HUDEP-2 (cell line): ENCODE data around the gene RPH3AL.
"Not testable (repeated sequence)": the region's sequence is repeated elsewhere in the genome, so short reads cannot be mapped to it uniquely, and the experiment has no call there.

Source experiments
- DNase-seq, 76 experiments: peaks; one replicate each; lab custom pipeline; 2025; ENCODE audit not compliant: unreplicated experiment in 76 of 76; lab: John Stamatoyannopoulos, UW

Gene RPH3AL

GRCh38 chr17:185445-186138 lies 167.0 kb downstream of the RPH3AL start:
- no peak for DNase-seq

GRCh38 chr17:183021-183420 lies 169.6 kb downstream of the RPH3AL start:
- no peak for DNase-seq

- DNase-seq, result no peak
Measured at GRCh38 chr17:182050-182751, 170.4 kb downstream of the RPH3AL start.

- DNase-seq, result no peak
Measured at GRCh38 chr17:181245-182049, 171.2 kb downstream of the RPH3AL start, which contains the start of gene DOC2B. DOC2B (minus strand) TSS chr17:181650; CDS start chr17:181479, 171 bp downstream.

GRCh38 chr17:180381-181244 lies 172.0 kb downstream of the RPH3AL start:
- no peak for DNase-seq

GRCh38 chr17:179781-180380 lies 172.7 kb downstream of the RPH3AL start:
- DNase-seq, result no peak

GRCh38 chr17:179066-179432 lies 173.6 kb downstream of the RPH3AL start:
- peak in 53 of 76 experiments; percentile 0 to 73 (median 29) for DNase-seq

- DNase-seq, result no peak
Measured at GRCh38 chr17:178292-179065, 174.1 kb downstream of the RPH3AL start.

- no peak for DNase-seq
Measured at GRCh38 chr17:177762-178161, 174.8 kb downstream of the RPH3AL start.

GRCh38 chr17:177155-177554 lies 175.5 kb downstream of the RPH3AL start:
- DNase-seq, result no peak

- no peak for DNase-seq
Measured at GRCh38 chr17:173166-173911, 179.3 kb downstream of the RPH3AL start.

GRCh38 chr17:172401-172800 lies 180.2 kb downstream of the RPH3AL start:
- DNase-seq, result no peak

- DNase-seq, result no peak
Measured at GRCh38 chr17:171871-172270, 180.7 kb downstream of the RPH3AL start.

GRCh38 chr17:170130-170670 lies 182.4 kb downstream of the RPH3AL start:
- no peak for DNase-seq

GRCh38 chr17:168614-169013 lies 184.0 kb downstream of the RPH3AL start:
- DNase-seq, result not testable (repeated sequence)

GRCh38 chr17:165939-166338 lies 186.7 kb downstream of the RPH3AL start:
- no peak for DNase-seq

- peak in 10 of 76 experiments; percentile 2 to 29 (median 8) for DNase-seq
Measured at GRCh38 chr17:164303-165235, 188.0 kb downstream of the RPH3AL start.
